Smooth muscle cell (in vitro differentiated cells): Measurements from ENCODE around the gene AUH. TPM values are rescaled to one million over a fixed set of nuclear protein-coding genes. Genes with fewer than 3 reads are reported as not detected.

Source experiments
- DNase-seq: peaks from one replicate; lab custom pipeline; 2025; ENCODE audit not compliant: unreplicated experiment; lab: John Stamatoyannopoulos, UW
- H2AFZ ChIP-seq: fragments of 200-600 bp; sonication (generic); 2 replicates; pipeline ENCODE4 v1.6.0; 2016; ENCODE audit warnings: antibody characterized with exemption, low read depth, mild to moderate bottlenecking
- H3F3A ChIP-seq: fragments of 200-600 bp; sonication (generic); 2 replicates; pipeline ENCODE4 v1.6.0; 2017; ENCODE audit warnings: antibody characterized with exemption, low read depth
- H3K27ac ChIP-seq: fragments of 200-600 bp; sonication (generic); 2 replicates; pipeline ENCODE4 v1.5.1; 2016; ENCODE audit warnings: low read depth, mild to moderate bottlenecking
- H3K27me3 ChIP-seq: fragments of 200-600 bp; sonication (generic); 2 replicates; pipeline ENCODE4 v1.6.1; 2016; ENCODE audit warnings: low read depth, mild to moderate bottlenecking
- H3K36me3 ChIP-seq: fragments of 200-600 bp; sonication (generic); 2 replicates; pipeline ENCODE4 v1.5.1; 2016; ENCODE audit warnings: low read depth
- H3K4me1 ChIP-seq: fragments of 200-600 bp; sonication (generic); 2 replicates; pipeline ENCODE4 v1.5.1; 2016; ENCODE audit warnings: low read depth
- H3K4me2 ChIP-seq: fragments of 200-600 bp; sonication (generic); 2 replicates; pipeline ENCODE4 v1.6.0; 2016; ENCODE audit warnings: mild to moderate bottlenecking
- H3K4me3 ChIP-seq: fragments of 200-600 bp; sonication (generic); 2 replicates; pipeline ENCODE4 v1.5.1; 2016; ENCODE audit warnings: mild to moderate bottlenecking
- H3K79me2 ChIP-seq: fragments of 200-600 bp; sonication (generic); 2 replicates; pipeline ENCODE4 v1.6.0; 2016; ENCODE audit warnings: low read depth, mild to moderate bottlenecking
- H3K9ac ChIP-seq: fragments of 200-600 bp; sonication (generic); 2 replicates; pipeline ENCODE4 v1.6.0; 2016; ENCODE audit warnings: low read depth
- H3K9me3 ChIP-seq: fragments of 200-600 bp; sonication (generic); replicated peaks from 2 replicates; pipeline ENCODE4 v1.5.1; 2016; ENCODE audit warnings: low read depth
- H4K20me1 ChIP-seq: fragments of 200-600 bp; sonication (generic); 2 replicates; pipeline ENCODE4 v1.6.0; 2016; ENCODE audit warnings: low read depth
- CTCF ChIP-seq: fragments of 200-600 bp; sonication (generic); IDR thresholded peaks from 2 replicates; pipeline ENCODE4 v1.5.1; 2017; ENCODE audit warnings: borderline replicate concordance, mild to moderate bottlenecking, antibody characterized with exemption; ENCODE audit not compliant: insufficient read depth, poor library complexity, severe bottlenecking
- WGBS: methylation state at CpG from one replicate; pipeline ENCODE4 v1.1.7; 2016; ENCODE audit warnings: low lambda C conversion rate; 5-methylcytosine and 5-hydroxymethylcytosine counted together
- polyA plus RNA-seq: library from polyadenylated mRNA; unstranded; fragments of >200 nt; fragmentation: Nextera tagmentation; extraction: Ambion mirVana; gene quantifications from 2 replicates; pipeline ENCODE4 v1.2.1, GENCODE V29; 2016
- total RNA-seq: library from RNA; depleted of rRNA; stranded (reverse); fragments of >200 nt; gene quantifications from 2 replicates; pipeline ENCODE4 v1.2.3, GENCODE V29; 2014

AUH gene
- total and polyA plus RNA-seq, 2 experiments from 2014 or later, result 8.7 TPM

- no peak overlapping the region for H3K9ac ChIP-seq
- no peak overlapping the region for H2AFZ ChIP-seq
- no peak for DNase-seq
- TF ChIP-seq CTCF, result no peak
- no peak overlapping the region for H3K27ac ChIP-seq
- no peak overlapping the region for H3K4me3 ChIP-seq
- no peaks in the 10 kb centered on the region for H3K36me3 ChIP-seq
- H3F3A ChIP-seq, result no peaks in the 10 kb centered on the region
- H3K9me3 ChIP-seq, result no peaks in the 10 kb centered on the region
- H3K27me3 ChIP-seq, result no peaks in the 10 kb centered on the region
- H4K20me1 ChIP-seq, result no peaks in the 10 kb centered on the region
- peaks cover 8% of the 10 kb centered on the region for H3K79me2 ChIP-seq
- H3K4me1 ChIP-seq, result no peaks in the 10 kb centered on the region
- WGBS, result 93% methylated on average over 1 of the region's 1 CpG
- H3K4me2 ChIP-seq, result no peak overlapping the region
These were observed 21.2 kb downstream of the AUH start for GRCh38 chr9:91340395-91340967.

GRCh38 chr9:91338681-91339080 is 23.0 kb downstream of the AUH start:
- no peak overlapping the region for H3K4me3 ChIP-seq

GRCh38 chr9:91336786-91337185 is 24.9 kb downstream of the AUH start:
- Histone ChIP-seq H3K36me3 (no peaks in the 10 kb centered on the region), H2AFZ (no peak overlapping the region), H3K27me3 (no peaks in the 10 kb centered on the region), H3K4me2 (no peak overlapping the region), H3K4me1 (no peaks in the 10 kb centered on the region), H3K9ac (no peak overlapping the region), H3K79me2 (no peaks in the 10 kb centered on the region), H3K4me3 (no peak overlapping the region), H3K9me3 (no peaks in the 10 kb centered on the region), H4K20me1 (no peaks in the 10 kb centered on the region), H3K27ac (no peak overlapping the region), H3F3A (no peaks in the 10 kb centered on the region)
- WGBS, result 89% methylated on average over 1 of the region's 1 CpG
- no peak for TF ChIP-seq CTCF
- DNase-seq, result no peak

More at GRCh38 chr9:91338681-91339080, 23.0 kb downstream of the AUH start:
- TF ChIP-seq CTCF, result no peak
- Histone ChIP-seq H3K79me2 (no peaks in the 10 kb centered on the region), H3K27me3 (no peaks in the 10 kb centered on the region), H3K27ac (no peak overlapping the region), H3F3A (no peaks in the 10 kb centered on the region), H3K36me3 (no peaks in the 10 kb centered on the region), H3K4me2 (no peak overlapping the region), H3K9ac (no peak overlapping the region), H3K9me3 (no peaks in the 10 kb centered on the region), H2AFZ (no peak overlapping the region), H3K4me1 (no peaks in the 10 kb centered on the region), H4K20me1 (no peaks in the 10 kb centered on the region)
- DNase-seq, result no peak

GRCh38 chr9:91334053-91334452 is 27.7 kb downstream of the AUH start:
- no peaks in the 10 kb centered on the region for H4K20me1 ChIP-seq
- 60% methylated on average over 4 of the region's 4 CpGs for WGBS

More at GRCh38 chr9:91334053-91334452, 27.7 kb downstream of the AUH start:
- Histone ChIP-seq H3K4me3 (no peak overlapping the region), H3K79me2 (no peaks in the 10 kb centered on the region), H3K27ac (peak overlapping the region; percentile 74), H3F3A (no peaks in the 10 kb centered on the region), H3K4me1 (no peaks in the 10 kb centered on the region), H3K9me3 (no peaks in the 10 kb centered on the region), H3K36me3 (no peaks in the 10 kb centered on the region), H3K27me3 (no peaks in the 10 kb centered on the region), H3K4me2 (peak overlapping the region; percentile 15), H2AFZ (no peak overlapping the region), H3K9ac (no peak overlapping the region)
- TF ChIP-seq CTCF, result no peak
- no peak for DNase-seq
